Astrocyte (in vitro differentiated cells and primary cell): ENCODE results near the gene SCN3B. TPM values are rescaled to one million over a fixed set of nuclear protein-coding genes. Genes with fewer than 3 reads are reported as not detected.

Experiments used
- DNase-seq: peaks from one replicate; pipeline ENCODE4 v3.0.0-alpha.2; 2010; ENCODE audit warnings: low read depth
- FAIRE-seq: peaks from 2 replicates; lab custom pipeline; 2011; peaks lifted over from hg19 to GRCh38; lab: Jason Lieb, UNC
- H2AFZ ChIP-seq: 2 replicates; pipeline ENCODE4 v1.6.0; 2012; ENCODE audit warnings: low read depth, low read length, inconsistent platforms
- H3K27ac ChIP-seq: 2 replicates; pipeline ENCODE4 v1.5.1; 2011; ENCODE audit warnings: low read depth, low read length, inconsistent platforms
- H3K27me3 ChIP-seq: 2 replicates; pipeline ENCODE4 v1.6.0; 2011; ENCODE audit warnings: low read length, inconsistent platforms; ENCODE audit not compliant: insufficient read depth
- H3K36me3 ChIP-seq: 2 replicates; pipeline ENCODE4 v1.5.1; 2011; ENCODE audit warnings: low read length, inconsistent platforms; ENCODE audit not compliant: insufficient read depth
- H3K4me1 ChIP-seq: 2 replicates; pipeline ENCODE4 v1.5.1; 2011; ENCODE audit warnings: low read length, inconsistent platforms; ENCODE audit not compliant: insufficient read depth
- H3K4me2 ChIP-seq: 2 replicates; pipeline ENCODE4 v1.6.0; 2012; ENCODE audit warnings: low read length, inconsistent platforms
- H3K4me3 ChIP-seq: 2 replicates; pipeline ENCODE4 v1.5.1; 2011; ENCODE audit warnings: low read depth, mild to moderate bottlenecking, low read length, inconsistent platforms; ENCODE audit not compliant: insufficient read depth
- H3K79me2 ChIP-seq: 2 replicates; pipeline ENCODE4 v1.6.0; 2012; ENCODE audit warnings: mild to moderate bottlenecking, low read length, inconsistent platforms; ENCODE audit not compliant: insufficient read depth
- H3K9ac ChIP-seq: 2 replicates; pipeline ENCODE4 v1.6.0; 2012; ENCODE audit warnings: mild to moderate bottlenecking, low read length, inconsistent platforms
- H3K9me3 ChIP-seq: 2 replicates; pipeline ENCODE4 v1.5.1; 2012; ENCODE audit warnings: low read depth, mild to moderate bottlenecking, low read length, inconsistent platforms; ENCODE audit not compliant: insufficient read depth
- H4K20me1 ChIP-seq: 2 replicates; pipeline ENCODE4 v1.6.0; 2012; ENCODE audit warnings: low read length, inconsistent platforms; ENCODE audit not compliant: insufficient read depth
- H3K27ac Mint-ChIP-seq: one replicate; pipeline ENCODE4 v1.8.0; 2021; ENCODE audit warnings: mild to moderate bottlenecking, mixed read lengths; ENCODE audit not compliant: unreplicated experiment
- H3K27me3 Mint-ChIP-seq: one replicate; pipeline ENCODE4 v1.8.0; 2021; ENCODE audit warnings: low read depth, mixed read lengths; ENCODE audit not compliant: unreplicated experiment
- H3K36me3 Mint-ChIP-seq: one replicate; pipeline ENCODE4 v1.8.0; 2021; ENCODE audit warnings: low read depth, mixed read lengths; ENCODE audit not compliant: unreplicated experiment
- H3K4me1 Mint-ChIP-seq: one replicate; pipeline ENCODE4 v1.8.0; 2021; ENCODE audit warnings: low read depth, mixed read lengths; ENCODE audit not compliant: unreplicated experiment
- H3K4me3 Mint-ChIP-seq: one replicate; pipeline ENCODE4 v1.8.0; 2021; ENCODE audit warnings: mild to moderate bottlenecking, moderate library complexity, mixed read lengths; ENCODE audit not compliant: unreplicated experiment
- H3K9me3 Mint-ChIP-seq: one replicate; pipeline ENCODE4 v1.8.0; 2021; ENCODE audit warnings: mild to moderate bottlenecking, mixed read lengths; ENCODE audit not compliant: unreplicated experiment
- CTCF ChIP-seq: IDR thresholded peaks from 2 replicates; pipeline ENCODE4 v1.5.1; 2011; ENCODE audit warnings: low read depth, mild to moderate bottlenecking, inconsistent platforms, low read length, moderate library complexity; ENCODE audit not compliant: insufficient read depth
- EZH2 ChIP-seq: IDR thresholded peaks from 2 replicates; pipeline ENCODE4 v1.6.1; 2012; ENCODE audit warnings: mild to moderate bottlenecking, low read length, inconsistent platforms; ENCODE audit not compliant: insufficient read depth
- total RNA-seq: library from RNA; stranded (reverse); gene quantifications from 2 replicates; pipeline ENCODE4 v1.2.1, GENCODE V29; 2021

SCN3B gene
- total RNA-seq, 1 donor from 2014 or later: 2.3 TPM

DNA sequence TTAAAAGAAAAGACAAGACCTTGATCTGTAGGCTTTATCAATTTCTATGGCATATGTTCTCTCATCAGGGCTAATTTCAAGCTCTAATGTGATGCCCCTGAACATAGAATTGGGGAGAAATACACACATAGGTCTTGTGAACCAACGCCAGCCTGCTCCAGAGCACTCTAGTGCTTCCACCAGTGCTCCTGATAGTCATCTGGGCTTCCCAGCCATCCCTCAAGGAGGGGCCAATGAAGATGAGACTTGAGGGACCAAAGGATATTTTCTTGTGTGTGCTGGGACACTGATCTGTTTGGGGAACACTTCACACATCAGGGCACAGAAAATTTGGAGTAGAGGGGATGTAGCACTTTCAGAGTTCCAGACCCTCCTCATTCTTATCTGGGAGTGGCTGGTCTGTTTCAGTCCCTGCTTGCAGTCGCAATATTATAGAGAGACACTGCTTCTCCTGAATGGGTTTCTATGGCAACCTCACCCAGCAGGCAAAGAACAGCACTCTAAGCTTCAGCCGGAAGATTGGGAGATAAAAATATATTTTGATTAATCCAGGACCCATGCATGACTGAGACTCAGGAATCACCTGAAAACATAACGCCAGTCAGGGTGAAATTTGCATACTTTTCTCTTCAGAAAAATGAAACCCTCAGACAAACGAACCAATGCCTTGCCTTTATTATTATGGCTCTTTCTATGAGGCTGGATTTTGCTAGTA is 28.4 kb upstream of the SCN3B start:
- no peak overlapping the region for H2AFZ ChIP-seq
- DNase-seq: no peak
- Mint-ChIP-seq H3K4me3 (no peak overlapping the region), H3K27me3 (peaks cover 2% of the 10 kb centered on the region), H3K27ac (no peak overlapping the region), H3K9me3 (no peaks in the 10 kb centered on the region), H3K36me3 (no peaks in the 10 kb centered on the region), H3K4me1 (peaks cover 2% of the 10 kb centered on the region)
- FAIRE-seq: no peak
- no peak overlapping the region for H3K27ac ChIP-seq
- H3K9me3 ChIP-seq: no peaks in the 10 kb centered on the region
- H3K27me3 ChIP-seq: peaks cover 3% of the 10 kb centered on the region
- H3K4me2 ChIP-seq: no peak overlapping the region
- no peak overlapping the region for H3K9ac ChIP-seq
- no peaks in the 10 kb centered on the region for H4K20me1 ChIP-seq
- TF ChIP-seq EZH2 (no peak), CTCF (no peak)
- H3K36me3 ChIP-seq: no peaks in the 10 kb centered on the region
- no peaks in the 10 kb centered on the region for H3K4me1 ChIP-seq
- no peak overlapping the region for H3K4me3 ChIP-seq
- no peaks in the 10 kb centered on the region for H3K79me2 ChIP-seq

DNA sequence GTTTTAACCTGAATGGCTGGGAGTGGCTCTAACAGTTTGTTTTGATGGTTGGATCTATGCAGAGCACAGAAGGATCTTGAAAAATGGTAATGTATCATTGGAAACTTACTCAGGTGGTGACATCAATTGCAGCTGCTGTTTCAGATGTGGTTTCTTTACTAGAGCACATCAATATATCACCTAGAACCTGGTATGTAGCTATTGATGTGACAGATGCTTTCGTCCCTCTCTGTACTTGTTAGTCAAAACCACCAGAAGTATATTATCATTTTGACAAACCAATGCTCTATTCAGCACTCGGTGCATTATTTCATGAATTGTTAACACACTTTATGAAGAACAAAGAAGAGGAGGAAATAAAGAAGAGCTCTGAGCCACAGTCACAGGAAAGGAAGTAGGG is 26.6 kb upstream of the SCN3B start:
- H3K9me3 ChIP-seq: no peaks in the 10 kb centered on the region
- H3K4me3 ChIP-seq: no peak overlapping the region
- H3K4me1 ChIP-seq: no peaks in the 10 kb centered on the region
- no peaks in the 10 kb centered on the region for H3K79me2 ChIP-seq
- H3K9ac ChIP-seq: no peak overlapping the region
- DNase-seq (no peak), FAIRE-seq (no peak)
- Mint-ChIP-seq H3K36me3 (no peaks in the 10 kb centered on the region), H3K9me3 (no peaks in the 10 kb centered on the region), H3K4me1 (peaks cover 2% of the 10 kb centered on the region), H3K27ac (no peak overlapping the region), H3K27me3 (peaks cover 2% of the 10 kb centered on the region), H3K4me3 (no peak overlapping the region)
- TF ChIP-seq CTCF (no peak), EZH2 (no peak)
- no peak overlapping the region for H3K4me2 ChIP-seq
- peaks cover 3% of the 10 kb centered on the region for H3K27me3 ChIP-seq
- H2AFZ ChIP-seq: no peak overlapping the region
- H3K27ac ChIP-seq: no peak overlapping the region
- no peaks in the 10 kb centered on the region for H4K20me1 ChIP-seq
- no peaks in the 10 kb centered on the region for H3K36me3 ChIP-seq

DNA sequence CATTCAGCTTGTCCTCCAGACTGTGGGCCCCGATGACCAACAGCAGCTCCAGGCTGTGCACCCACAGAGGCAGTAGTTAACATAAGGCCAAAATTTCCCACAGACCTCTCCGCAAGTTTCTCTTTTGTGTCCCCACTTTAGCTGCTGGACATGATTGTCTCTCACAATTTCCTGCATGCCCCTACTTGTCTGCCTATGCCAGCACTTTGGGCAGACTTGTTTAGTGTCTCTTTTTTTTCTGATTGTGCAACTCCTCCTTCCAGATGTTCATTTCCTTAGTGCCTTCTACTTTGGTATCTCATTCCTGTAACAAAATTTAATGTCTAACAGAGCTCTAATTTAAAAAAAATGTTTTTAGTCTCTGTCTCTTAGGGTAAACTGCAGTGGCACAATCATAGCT is 23.8 kb upstream of the SCN3B start:
- H3K27me3 Mint-ChIP-seq: peaks cover 2% of the 10 kb centered on the region
- no peaks in the 10 kb centered on the region for H3K9me3 ChIP-seq
- no peak overlapping the region for H3K27ac ChIP-seq
- H3K79me2 ChIP-seq: no peaks in the 10 kb centered on the region
- FAIRE-seq (no peak), DNase-seq (no peak)
- H3K27me3 ChIP-seq: peaks cover 5% of the 10 kb centered on the region
- no peak overlapping the region for H2AFZ ChIP-seq
- TF ChIP-seq EZH2 (no peak), CTCF (no peak)
- H3K4me2 ChIP-seq: no peak overlapping the region
- no peak overlapping the region for H3K9ac ChIP-seq
- no peaks in the 10 kb centered on the region for H3K36me3 Mint-ChIP-seq
- no peak overlapping the region for H3K4me3 ChIP-seq
- no peaks in the 10 kb centered on the region for H3K4me1 ChIP-seq
- no peaks in the 10 kb centered on the region for H3K4me1 Mint-ChIP-seq
- no peak overlapping the region for H3K27ac Mint-ChIP-seq
- H3K4me3 Mint-ChIP-seq: no peak overlapping the region
- no peaks in the 10 kb centered on the region for H3K9me3 Mint-ChIP-seq
- no peaks in the 10 kb centered on the region for H4K20me1 ChIP-seq
- no peaks in the 10 kb centered on the region for H3K36me3 ChIP-seq
